OCI-LY7 (cell line): ENCODE measurements around the gene PRR30.

Experiments
- CTCF ChIP-seq: fragments of 200-600 bp; sonication (generic); conservative IDR thresholded peaks from 2 replicates; pipeline ENCODE4 v1.5.1; 2014; ENCODE audit warnings: mild to moderate bottlenecking, antibody characterized with exemption, low read length, moderate library complexity, mixed read lengths
- EZH2phosphoT487 ChIP-seq: fragments of 200-600 bp; sonication (generic); IDR thresholded peaks from 2 replicates; pipeline ENCODE4 v1.6.1; 2018; ENCODE audit warnings: low read depth, borderline replicate concordance, mild to moderate bottlenecking, mixed run types, antibody characterized with exemption, low read length, moderate library complexity, mixed read lengths

- TF ChIP-seq EZH2phosphoT487: no peak
- TF ChIP-seq CTCF: no peak
Measured at GRCh38 chr2:27170581-27171337, 31.5 kb upstream of the PRR30 start.
